H9 (cell line): Measurements from ENCODE around the gene FBXO2. TPM values are rescaled to one million over a fixed set of nuclear protein-coding genes. Genes with fewer than 3 reads are reported as not detected.

ENCODE experiments used
- DNase-seq: peaks from one replicate; pipeline ENCODE4 v3.0.0-alpha.2; 2017
- H2AFZ ChIP-seq: one replicate; pipeline ENCODE4 v1.6.1; 2013; ENCODE audit warnings: mild to moderate bottlenecking, low read length, control low read depth, moderate library complexity
- H2AK5ac ChIP-seq: 2 replicates; pipeline ENCODE4 v1.6.1; 2013; ENCODE audit warnings: low read length, control low read depth, mixed read lengths; ENCODE audit not compliant: insufficient read length
- H2BK120ac ChIP-seq: one replicate; pipeline ENCODE4 v1.6.1; 2013; ENCODE audit warnings: low read depth, mild to moderate bottlenecking, low read length, control low read depth, inconsistent platforms; ENCODE audit not compliant: poor library complexity, severe bottlenecking
- H2BK12ac ChIP-seq: 2 replicates; pipeline ENCODE4 v1.6.1; 2013; ENCODE audit warnings: low read length, control low read depth, mixed read lengths, low read depth; ENCODE audit not compliant: insufficient read length
- H2BK15ac ChIP-seq: 2 replicates; pipeline ENCODE4 v1.6.1; 2013; ENCODE audit warnings: low read depth, low read length, control low read depth
- H2BK20ac ChIP-seq: one replicate; pipeline ENCODE4 v1.6.1; 2013; ENCODE audit warnings: low read depth, mild to moderate bottlenecking, low read length, control low read depth, inconsistent platforms; ENCODE audit not compliant: poor library complexity, severe bottlenecking
- H2BK5ac ChIP-seq: 2 replicates; pipeline ENCODE4 v1.6.1; 2013; ENCODE audit warnings: low read length, control low read depth, mixed read lengths; ENCODE audit not compliant: insufficient read length
- H3K14ac ChIP-seq: 2 replicates; pipeline ENCODE4 v1.6.1; 2013; ENCODE audit warnings: low read length, control low read depth; ENCODE audit not compliant: insufficient read depth
- H3K18ac ChIP-seq: 2 replicates; pipeline ENCODE4 v1.6.1; 2013; ENCODE audit warnings: low read depth, mild to moderate bottlenecking, mixed read lengths, low read length, control low read depth; ENCODE audit not compliant: insufficient read length
- H3K23ac ChIP-seq: 2 replicates; pipeline ENCODE4 v1.6.1; 2013; ENCODE audit warnings: low read length, control low read depth, mixed read lengths, low read depth; ENCODE audit not compliant: insufficient read length
- H3K23me2 ChIP-seq: 2 replicates; pipeline ENCODE4 v1.6.1; 2013; ENCODE audit warnings: low read depth, mild to moderate bottlenecking, mixed read lengths, low read length, control low read depth; ENCODE audit not compliant: insufficient read length, poor library complexity, severe bottlenecking
- H3K27ac ChIP-seq: 2 replicates; pipeline ENCODE4 v1.5.1; 2013; ENCODE audit warnings: low read length, control low read depth, mixed read lengths, low read depth; ENCODE audit not compliant: insufficient read length
- H3K27me3 ChIP-seq: 2 replicates; pipeline ENCODE4 v1.6.1; 2013; ENCODE audit warnings: low read length, control low read depth, inconsistent platforms; ENCODE audit not compliant: insufficient read depth
- H3K4ac ChIP-seq: 2 replicates; pipeline ENCODE4 v1.6.1; 2013; ENCODE audit warnings: low read depth, mild to moderate bottlenecking, control low read depth, inconsistent platforms, low read length, moderate library complexity
- H3K4me1 ChIP-seq: 2 replicates; pipeline ENCODE4 v1.6.1; 2013; ENCODE audit warnings: low read length, control low read depth, inconsistent platforms; ENCODE audit not compliant: insufficient read depth
- H3K4me2 ChIP-seq: 2 replicates; pipeline ENCODE4 v1.6.1; 2013; ENCODE audit warnings: low read length, control low read depth, mixed read lengths; ENCODE audit not compliant: insufficient read length, insufficient read depth
- H3K56ac ChIP-seq: 2 replicates; pipeline ENCODE4 v1.6.1; 2013; ENCODE audit warnings: low read depth, mild to moderate bottlenecking, mixed read lengths, low read length, control low read depth; ENCODE audit not compliant: insufficient read length
- H3K79me1 ChIP-seq: 2 replicates; pipeline ENCODE4 v1.6.1; 2013; ENCODE audit warnings: low read depth, mild to moderate bottlenecking, moderate library complexity, low read length, control low read depth, inconsistent platforms; ENCODE audit not compliant: insufficient read depth, poor library complexity, severe bottlenecking
- H3K79me2 ChIP-seq: 2 replicates; pipeline ENCODE4 v1.6.1; 2013; ENCODE audit warnings: low read length, control low read depth, inconsistent platforms; ENCODE audit not compliant: insufficient read depth
- H3K9ac ChIP-seq: 2 replicates; pipeline ENCODE4 v1.6.1; 2013; ENCODE audit warnings: low read length, control low read depth, mixed read lengths; ENCODE audit not compliant: insufficient read length; ENCODE audit errors: extremely low read depth
- H3K9me3 ChIP-seq: one replicate; pipeline ENCODE4 v1.6.1; 2013; ENCODE audit warnings: low read depth, low read length, inconsistent platforms; ENCODE audit not compliant: control insufficient read depth
- H3T11ph ChIP-seq: one replicate; pipeline ENCODE4 v1.6.1; 2013; ENCODE audit warnings: mild to moderate bottlenecking, low read length, control low read depth, inconsistent platforms
- H4K20me1 ChIP-seq: one replicate; pipeline ENCODE4 v1.6.1; 2013; ENCODE audit not compliant: control insufficient read depth, insufficient read length, insufficient read depth
- H4K5ac ChIP-seq: 2 replicates; pipeline ENCODE4 v1.6.1; 2013; ENCODE audit warnings: low read depth, mild to moderate bottlenecking, mixed read lengths, low read length, control low read depth; ENCODE audit not compliant: insufficient read length
- H4K8ac ChIP-seq: replicated peaks from 2 replicates; pipeline ENCODE4 v1.6.1; 2013; ENCODE audit warnings: low read length, control low read depth, mixed read lengths, low read depth; ENCODE audit not compliant: insufficient read length
- H4K91ac ChIP-seq: 2 replicates; pipeline ENCODE4 v1.6.1; 2013; ENCODE audit warnings: low read depth, mild to moderate bottlenecking, moderate library complexity, mixed read lengths, low read length, control low read depth; ENCODE audit not compliant: insufficient read length
- H3K27ac Mint-ChIP-seq, 3 experiments: 2 replicates in 2 of 3; 3 replicates in 1 of 3; pipeline ENCODE4 v1.8.0; 2020 to 2021; ENCODE audit warnings: mixed read lengths in 3 of 3, mild to moderate bottlenecking in 1 of 3, moderate library complexity in 1 of 3
- H3K27me3 Mint-ChIP-seq: 2 replicates; pipeline ENCODE4 v1.8.0; 2021; ENCODE audit warnings: low read depth, mild to moderate bottlenecking, moderate library complexity, mixed read lengths
- H3K36me3 Mint-ChIP-seq, 3 experiments: 2 replicates in 2 of 3; 3 replicates in 1 of 3; pipeline ENCODE4 v1.8.0; 2020 to 2021; ENCODE audit warnings: low read depth in 3 of 3, mixed read lengths in 3 of 3; ENCODE audit not compliant: insufficient read depth in 1 of 3
- H3K4me1 Mint-ChIP-seq, 2 experiments: 2 replicates each; pipeline ENCODE4 v1.8.0; 2020; ENCODE audit warnings: mixed read lengths in 2 of 2
- H3K4me3 Mint-ChIP-seq, 2 experiments: 2 replicates in 1 of 2; 3 replicates in 1 of 2; pipeline ENCODE4 v1.8.0; 2020 to 2021; ENCODE audit warnings: mild to moderate bottlenecking in 2 of 2, mixed read lengths in 2 of 2, moderate library complexity in 1 of 2
- H3K9me3 Mint-ChIP-seq, 2 experiments: 2 replicates in 1 of 2; 3 replicates in 1 of 2; pipeline ENCODE4 v1.8.0; 2020; ENCODE audit warnings: mild to moderate bottlenecking in 2 of 2, mixed read lengths in 2 of 2, moderate library complexity in 1 of 2
- CTCF ChIP-seq: fragments of 200-600 bp; sonication (generic); conservative IDR thresholded peaks from 3 replicates; pipeline ENCODE4 v1.8.0; 2021; ENCODE audit warnings: antibody characterized with exemption, mild to moderate bottlenecking
- WGBS: extraction: QIAGEN DNeasy Blood & Tissue Kit; methylation state at CpG from one replicate; pipeline ENCODE4 v1.1.7; 2013; ENCODE audit warnings: missing lambda C conversion rate, low lambda C conversion rate, mixed read lengths; ENCODE audit not compliant: insufficient read length; ENCODE audit errors: extremely low coverage; 5-methylcytosine and 5-hydroxymethylcytosine counted together
- total RNA-seq: library from RNA; stranded (reverse); gene quantifications from 2 replicates; pipeline ENCODE4 v1.2.1, GENCODE V29; 2021

The FBXO2 gene
- total RNA-seq, 1 experiment from 2014 or later, result 28.9 TPM

DNA sequence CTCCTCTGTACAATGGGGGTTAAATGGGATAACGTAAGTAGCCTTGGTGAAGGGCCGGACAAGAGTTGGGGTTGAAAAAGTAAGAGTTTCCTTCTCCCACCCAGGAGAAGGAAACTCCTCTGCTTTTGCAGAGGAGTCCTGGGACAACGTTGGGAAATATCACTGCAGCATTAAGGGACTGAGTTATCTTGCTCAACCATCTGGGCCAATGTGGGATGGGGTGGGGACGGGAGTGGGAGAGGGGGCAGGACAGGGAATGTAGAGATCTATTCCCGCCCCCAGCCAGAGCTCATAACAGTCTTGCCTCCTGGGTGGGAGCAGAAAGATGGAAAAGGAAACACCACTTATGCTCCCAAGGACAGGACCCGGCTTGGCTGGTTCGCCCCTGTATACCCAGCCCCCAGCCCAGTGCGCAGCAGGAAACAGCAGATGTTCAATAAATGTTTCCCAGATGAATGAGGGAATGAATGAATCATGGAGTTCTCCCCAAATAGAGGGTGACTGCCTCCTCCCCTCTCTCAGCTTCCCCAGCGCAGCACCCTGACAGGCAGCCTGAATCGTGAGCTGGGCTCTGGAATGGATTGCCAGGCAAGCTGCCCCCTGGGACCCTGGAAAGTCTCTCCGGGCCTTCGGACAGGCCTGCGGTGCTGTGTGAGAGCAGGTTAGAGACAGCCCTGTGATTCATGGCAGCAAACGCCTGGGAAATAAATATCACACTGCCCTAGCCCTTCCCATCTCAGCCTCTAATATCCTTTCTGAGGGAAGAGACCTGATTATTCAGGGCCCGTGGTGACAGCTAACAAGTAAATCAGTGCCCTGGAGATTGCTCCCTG, 24.8 kb downstream of the FBXO2 start:
- no peaks in the 10 kb centered on the region for H3K9me3 Mint-ChIP-seq
- Histone ChIP-seq H3K27ac (no peak overlapping the region), H4K91ac (no peak overlapping the region), H3K23ac (no peak overlapping the region), H3K56ac (no peak overlapping the region), H2BK5ac (no peak overlapping the region), H3K4ac (no peak overlapping the region), H4K20me1 (no peaks in the 10 kb centered on the region), H3K14ac (no peak overlapping the region), H2BK15ac (no peak overlapping the region), H2BK120ac (no peak overlapping the region), H2BK12ac (no peak overlapping the region), H3K79me1 (no peaks in the 10 kb centered on the region), H3K27me3 (no peaks in the 10 kb centered on the region), H2BK20ac (no peak overlapping the region), H3T11ph (no peak overlapping the region), H4K8ac (no peak overlapping the region), H3K79me2 (no peaks in the 10 kb centered on the region), H3K23me2 (no peaks in the 10 kb centered on the region), H2AFZ (no peak overlapping the region), H3K4me1 (no peaks in the 10 kb centered on the region), H2AK5ac (no peak overlapping the region), H3K18ac (no peak overlapping the region), H3K4me2 (no peak overlapping the region), H3K9ac (no peak overlapping the region), H3K9me3 (no peaks in the 10 kb centered on the region), H4K5ac (no peak overlapping the region)
- peaks cover 0 to 2% (median 0%) of the 10 kb centered on the region in 3 experiments; a peak in 2 of 7 replicates for H3K36me3 Mint-ChIP-seq
- H3K4me1 Mint-ChIP-seq, result peaks cover 0 to 8% of the 10 kb centered on the region in 2 experiments; a peak in 1 of 4 replicates
- H3K27ac Mint-ChIP-seq, result no peak overlapping the region; a peak in 1 of 7 replicates
- WGBS, result no CpG with 5 or more reads among the region's 15 CpGs
- H3K4me3 Mint-ChIP-seq, result no peak overlapping the region
- peaks cover 15% of the 10 kb centered on the region for H3K27me3 Mint-ChIP-seq
- DNase-seq, result no peak
- no peak for TF ChIP-seq CTCF
